Hypothalamus (tissue), 51 donors: ENCODE results near the gene CREG1.

ENCODE experiments used
- DNase-seq, 51 donors: peaks; one replicate each; lab custom pipeline; 2025; lab: John Stamatoyannopoulos, UW

CREG1 gene

GRCh38 chr1:167510244-167510643 lies 43.3 kb downstream of the CREG1 start:
- no peak for DNase-seq

- no peak for DNase-seq
Observed at GRCh38 chr1:167509587-167509986, 44.0 kb downstream of the CREG1 start.

- DNase-seq, result no peak
Observed at GRCh38 chr1:167507719-167508118, 45.8 kb downstream of the CREG1 start.

- DNase-seq, result no peak
Observed at GRCh38 chr1:167504467-167504827, 49.1 kb downstream of the CREG1 start.

- DNase-seq, result no peak
Observed at GRCh38 chr1:167503626-167504466, 49.7 kb downstream of the CREG1 start.

- DNase-seq, result no peak
Observed at GRCh38 chr1:167502719-167503462, 50.7 kb downstream of the CREG1 start.

GRCh38 chr1:167502192-167502551 lies 51.4 kb downstream of the CREG1 start:
- no peak for DNase-seq

- no peak for DNase-seq
Observed at GRCh38 chr1:167501515-167502191, 51.9 kb downstream of the CREG1 start.

GRCh38 chr1:167500283-167500860 lies 53.2 kb downstream of the CREG1 start:
- DNase-seq, result peak in 1 of 51 donors; percentile 25

GRCh38 chr1:167499664-167500101 lies 53.9 kb downstream of the CREG1 start:
- DNase-seq, result no peak

GRCh38 chr1:167499106-167499505 lies 54.5 kb downstream of the CREG1 start:
- no peak for DNase-seq

- no peak for DNase-seq
Observed at GRCh38 chr1:167496797-167497619, 56.6 kb downstream of the CREG1 start.

GRCh38 chr1:167493372-167493771 lies 60.2 kb downstream of the CREG1 start:
- DNase-seq, result no peak

GRCh38 chr1:167492481-167492910 lies 61.1 kb downstream of the CREG1 start:
- no peak for DNase-seq

GRCh38 chr1:167491586-167492461 lies 61.7 kb downstream of the CREG1 start:
- no peak for DNase-seq
